GM12878 (cell line): ENCODE measurements around the gene PAK5. TPM values are rescaled to one million over a fixed set of nuclear protein-coding genes. Genes with fewer than 3 reads are reported as not detected.

ENCODE experiments used
- ATAC-seq: fragments of 200-7000 bp; cut with Tn5 transposase; 3 replicates; pipeline ENCODE4 v1.9.1; 2020; ENCODE audit warnings: mild to moderate bottlenecking, moderate library complexity
- BruUV-seq: library from RNA; stranded (reverse); fragments of 400-500 nt; replicated peaks from 2 replicates; lab custom pipeline; 2021; lab: Mats Ljungman, UMichigan
- CTCF ChIA-PET: fragments of 300-600 bp; sonication (Branson Sonifier 250); formaldehyde crosslinking; extraction: SDS; loops from one replicate; lab custom pipeline; 2021; ENCODE audit warnings: inconsistent platforms; lab: Yijun Ruan, JAX
- POLR2A ChIA-PET: fragments of 350-600 bp; formaldehyde crosslinking; extraction: SDS; loops from one replicate; lab custom pipeline; 2021; ENCODE audit warnings: inconsistent platforms; lab: Charles Lee
- RAD21 ChIA-PET: fragments of 300-600 bp; sonication (Branson Sonifier 250); formaldehyde crosslinking; loops from one replicate; lab custom pipeline; 2023; ENCODE audit warnings: antibody characterized with exemption; ENCODE audit not compliant: unreplicated experiment; lab: Charles Lee
- SMC1A ChIA-PET: fragments of 300-600 bp; sonication (Branson Sonifier 250); formaldehyde crosslinking; loops from one replicate; lab custom pipeline; 2023; ENCODE audit not compliant: unreplicated experiment, uncharacterized antibody; lab: Charles Lee
- DNase-seq: peaks from one replicate; pipeline ENCODE4 v3.0.0-alpha.2; 2011; ENCODE audit warnings: low read depth, low spot score
- FAIRE-seq: peaks from 3 replicates; lab custom pipeline; 2011; peaks lifted over from hg19 to GRCh38; lab: Jason Lieb, UNC
- H2AFZ ChIP-seq: 2 replicates; pipeline ENCODE4 v1.6.0; 2011; ENCODE audit warnings: low read depth, low read length, control low read depth; ENCODE audit not compliant: control insufficient read depth
- H3K27ac ChIP-seq: 2 replicates; pipeline ENCODE4 v1.5.1; 2011; ENCODE audit warnings: control low read depth; ENCODE audit not compliant: control insufficient read depth, insufficient read depth
- H3K27me3 ChIP-seq, 2 experiments: replicated peaks in 1 of 2; 2 replicates each; pipeline versions ENCODE4 v1.6.0 to v1.6.1; 2011; ENCODE audit warnings: low read length in 1 of 2; ENCODE audit not compliant: control insufficient read depth in 2 of 2, insufficient read depth in 2 of 2
- H3K36me3 ChIP-seq, 2 experiments: 2 replicates each; pipeline ENCODE4 v1.5.1; 2011; ENCODE audit warnings: low read length in 1 of 2; ENCODE audit not compliant: control insufficient read depth in 2 of 2, insufficient read depth in 2 of 2
- H3K4me1 ChIP-seq: 2 replicates; pipeline ENCODE4 v1.6.1; 2011; ENCODE audit warnings: mild to moderate bottlenecking, low read length, moderate library complexity, mixed read lengths; ENCODE audit not compliant: control insufficient read depth, insufficient read depth
- H3K4me2 ChIP-seq: 2 replicates; pipeline ENCODE4 v1.6.0; 2011; ENCODE audit warnings: control low read depth; ENCODE audit not compliant: control insufficient read depth, insufficient read depth
- H3K4me3 ChIP-seq: fragments of 200-600 bp; sonication (generic); 2 replicates; pipeline ENCODE4 v1.5.1; 2016
- H3K79me2 ChIP-seq: 2 replicates; pipeline ENCODE4 v1.6.0; 2011; ENCODE audit warnings: low read length; ENCODE audit not compliant: control insufficient read depth, insufficient read depth
- H3K9ac ChIP-seq: 2 replicates; pipeline ENCODE4 v1.8.0; 2011; ENCODE audit warnings: low read length, control low read depth, mixed read lengths; ENCODE audit not compliant: control insufficient read depth, insufficient read depth
- H3K9me3 ChIP-seq: replicated peaks from 3 replicates; pipeline ENCODE4 v1.5.1; 2011; ENCODE audit warnings: mild to moderate bottlenecking, low read length; ENCODE audit not compliant: control insufficient read depth, insufficient read depth
- H4K20me1 ChIP-seq: 2 replicates; pipeline ENCODE4 v1.6.0; 2011; ENCODE audit not compliant: control insufficient read depth, insufficient read depth
- CBFB ChIP-seq: IDR thresholded peaks from 2 replicates; pipeline ENCODE4 v1.6.1; 2016; ENCODE audit warnings: antibody characterized with exemption, low read depth
- CREM ChIP-seq: IDR thresholded peaks from 2 replicates; pipeline ENCODE4 v1.6.1; 2014; ENCODE audit warnings: antibody characterized with exemption, low read depth
- EZH2 ChIP-seq: IDR thresholded peaks from 2 replicates; pipeline ENCODE4 v1.6.1; 2012; ENCODE audit warnings: low read depth, mild to moderate bottlenecking, control low read depth, inconsistent platforms, low read length, borderline replicate concordance; ENCODE audit not compliant: control insufficient read depth
- NFYA ChIP-seq: IDR thresholded peaks from 2 replicates; pipeline ENCODE4 v1.6.1; 2011; ENCODE audit warnings: low read depth, mild to moderate bottlenecking, low read length, improper control_type of control experiment, borderline replicate concordance
- SMAD1 ChIP-seq: fragments of 450-650 bp; IDR thresholded peaks from 2 replicates; pipeline ENCODE4 v1.6.1; 2018; ENCODE audit warnings: mild to moderate bottlenecking, low read depth; ENCODE audit not compliant: partially characterized antibody
- SMC3 ChIP-seq: IDR thresholded peaks from 2 replicates; pipeline ENCODE4 v1.6.1; 2011; ENCODE audit warnings: low read length, improper control_type of control experiment, borderline replicate concordance
- TCF7 ChIP-seq: IDR thresholded peaks from 2 replicates; pipeline ENCODE4 v1.6.1; 2014; ENCODE audit warnings: antibody characterized with exemption, borderline replicate concordance
- ZZZ3 ChIP-seq: IDR thresholded peaks from 2 replicates; pipeline ENCODE4 v1.6.1; 2011; ENCODE audit warnings: low read depth; ENCODE audit not compliant: control insufficient read depth, insufficient read length
- WGBS: methylation state at CpG from one replicate; pipeline ENCODE4 v1.1.6; 2016; ENCODE audit warnings: low lambda C conversion rate; ENCODE audit not compliant: insufficient replicate concordance, insufficient coverage; ENCODE audit errors: missing lambda C conversion rate; 5-methylcytosine and 5-hydroxymethylcytosine counted together
- in situ Hi-C: fragments of 300-500 bp; cut with MboI; formaldehyde crosslinking; loops from 9 replicates; pipeline ENCODE4 v1.14.3; 2018; ENCODE audit warnings: mixed read lengths
- intact Hi-C: fragments of 100-400 bp; cut with micrococcal nuclease; formaldehyde crosslinking; loops from one replicate; pipeline ENCODE4 v1.14.2; 2022; ENCODE audit not compliant: unreplicated experiment
- polyA plus RNA-seq, 11 experiments: library from polyadenylated mRNA; depleted of rRNA in 4 of 11; unstranded in 6 of 11; stranded (reverse) in 5 of 11; fragments of >200 nt; fragmentation: Nextera tagmentation in 4 of 11; fragmentation: Illumina TruSeq in 1 of 11; extraction: Ambion mirVana in 4 of 11; extraction: Trizol in 1 of 11; gene quantifications; 1 replicate in 1 of 11; 2 replicates in 10 of 11; pipeline versions ENCODE4 v1.2.1 to v1.2.3, GENCODE V29; 2011 to 2016; ENCODE audit warnings: inconsistent platforms in 2 of 11, missing spikeins in 2 of 11, low read depth in 1 of 11
- total RNA-seq, 4 experiments: library from RNA; depleted of rRNA in 3 of 4; stranded (reverse); fragments of >200 nt in 3 of 4; fragmentation: Illumina TruSeq in 1 of 4; extraction: Trizol in 1 of 4; gene quantifications; 2 replicates each; pipeline versions ENCODE4 v1.2.1 to v1.2.3, GENCODE V29; 2013 to 2021
- TF ChIP-seq, protein P1 (sequence below): fragments of 450-650 bp; IDR thresholded peaks from 2 replicates; pipeline ENCODE4 v1.6.1; 2017; ENCODE audit warnings: low read depth, mild to moderate bottlenecking, moderate library complexity
- TF ChIP-seq, protein P2 (sequence below): IDR thresholded peaks from 2 replicates; pipeline ENCODE4 v1.6.1; 2012; ENCODE audit warnings: low read depth, low read length, improper control_type of control experiment
- TF ChIP-seq, protein P3 (sequence below), 3 experiments: IDR thresholded peaks in 2 of 3; conservative IDR thresholded peaks in 1 of 3; 2 replicates each; pipeline ENCODE4 v1.5.1; 2011; ENCODE audit warnings: low read depth in 3 of 3, low read length in 3 of 3, mild to moderate bottlenecking in 3 of 3, control low read depth in 2 of 3, moderate library complexity in 2 of 3, inconsistent platforms in 1 of 3, mixed read lengths in 1 of 3; ENCODE audit not compliant: control insufficient read depth in 2 of 3, insufficient read depth in 1 of 3; ENCODE audit errors: extremely low read depth in 1 of 3
- TF ChIP-seq, protein P4 (sequence below): IDR thresholded peaks from 2 replicates; pipeline ENCODE4 v1.6.1; 2012; ENCODE audit warnings: mild to moderate bottlenecking, low read depth, low read length

The PAK5 gene
- total and polyA plus RNA-seq, 10 of the 15 experiments (the other 5 are each of a cell fraction or from before 2014, with no cell fraction given): not detected

DNA sequence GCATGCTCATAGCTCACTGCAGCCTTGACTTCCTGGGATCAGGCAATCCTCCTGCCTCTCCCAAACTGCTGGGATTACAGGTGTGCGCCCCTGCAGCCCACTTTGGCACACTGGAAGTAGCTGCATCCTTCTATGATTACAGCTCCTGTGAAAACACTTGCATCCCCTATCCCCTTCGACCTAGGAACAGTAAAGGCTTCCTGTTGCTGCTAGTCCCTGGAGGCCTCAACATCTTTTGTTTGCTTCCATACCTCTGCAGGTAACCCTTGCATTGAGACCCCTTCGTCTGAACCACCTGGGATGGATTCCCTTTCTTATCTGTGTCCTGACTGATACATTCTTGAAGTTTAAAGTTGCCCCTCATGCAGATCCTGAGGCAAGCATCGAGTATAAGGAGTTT lies 152.4 kb downstream of the PAK5 start:
- BruUV-seq: no TSS peak
- Histone ChIP-seq H3K4me3 (no peak overlapping the region), H3K27ac (no peak overlapping the region), H3K4me2 (no peak overlapping the region), H4K20me1 (no peaks in the 10 kb centered on the region), H3K4me1 (no peaks in the 10 kb centered on the region), H3K9me3 (no peaks in the 10 kb centered on the region), H2AFZ (no peak overlapping the region), H3K9ac (no peak overlapping the region), H3K27me3 (no peaks in the 10 kb centered on the region), H3K36me3 (no peaks in the 10 kb centered on the region), H3K79me2 (no peaks in the 10 kb centered on the region)
- ATAC-seq (no peak), DNase-seq (no peak), FAIRE-seq (no peak)
- 0% methylated on average over 4 of the region's 4 CpGs for WGBS
- RAD21 ChIA-PET: no interaction called here
- POLR2A ChIA-PET: no interaction called here
- SMC1A ChIA-PET: no interaction called here
- TF ChIP-seq NFYA (no peak), SMC3 (no peak), CBFB (no peak), EZH2 (no peak), SMAD1 (no peak), ZZZ3 (no peak), TCF7 (no peak), CREM (no peak)
- TF ChIP-seq, protein P1, sequence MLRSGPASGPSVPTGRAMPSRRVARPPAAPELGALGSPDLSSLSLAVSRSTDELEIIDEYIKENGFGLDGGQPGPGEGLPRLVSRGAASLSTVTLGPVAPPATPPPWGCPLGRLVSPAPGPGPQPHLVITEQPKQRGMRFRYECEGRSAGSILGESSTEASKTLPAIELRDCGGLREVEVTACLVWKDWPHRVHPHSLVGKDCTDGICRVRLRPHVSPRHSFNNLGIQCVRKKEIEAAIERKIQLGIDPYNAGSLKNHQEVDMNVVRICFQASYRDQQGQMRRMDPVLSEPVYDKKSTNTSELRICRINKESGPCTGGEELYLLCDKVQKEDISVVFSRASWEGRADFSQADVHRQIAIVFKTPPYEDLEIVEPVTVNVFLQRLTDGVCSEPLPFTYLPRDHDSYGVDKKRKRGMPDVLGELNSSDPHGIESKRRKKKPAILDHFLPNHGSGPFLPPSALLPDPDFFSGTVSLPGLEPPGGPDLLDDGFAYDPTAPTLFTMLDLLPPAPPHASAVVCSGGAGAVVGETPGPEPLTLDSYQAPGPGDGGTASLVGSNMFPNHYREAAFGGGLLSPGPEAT: no peak
- TF ChIP-seq, protein P2, sequence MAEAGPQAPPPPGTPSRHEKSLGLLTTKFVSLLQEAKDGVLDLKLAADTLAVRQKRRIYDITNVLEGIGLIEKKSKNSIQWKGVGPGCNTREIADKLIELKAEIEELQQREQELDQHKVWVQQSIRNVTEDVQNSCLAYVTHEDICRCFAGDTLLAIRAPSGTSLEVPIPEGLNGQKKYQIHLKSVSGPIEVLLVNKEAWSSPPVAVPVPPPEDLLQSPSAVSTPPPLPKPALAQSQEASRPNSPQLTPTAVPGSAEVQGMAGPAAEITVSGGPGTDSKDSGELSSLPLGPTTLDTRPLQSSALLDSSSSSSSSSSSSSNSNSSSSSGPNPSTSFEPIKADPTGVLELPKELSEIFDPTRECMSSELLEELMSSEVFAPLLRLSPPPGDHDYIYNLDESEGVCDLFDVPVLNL: no peak
- TF ChIP-seq, protein P3, sequence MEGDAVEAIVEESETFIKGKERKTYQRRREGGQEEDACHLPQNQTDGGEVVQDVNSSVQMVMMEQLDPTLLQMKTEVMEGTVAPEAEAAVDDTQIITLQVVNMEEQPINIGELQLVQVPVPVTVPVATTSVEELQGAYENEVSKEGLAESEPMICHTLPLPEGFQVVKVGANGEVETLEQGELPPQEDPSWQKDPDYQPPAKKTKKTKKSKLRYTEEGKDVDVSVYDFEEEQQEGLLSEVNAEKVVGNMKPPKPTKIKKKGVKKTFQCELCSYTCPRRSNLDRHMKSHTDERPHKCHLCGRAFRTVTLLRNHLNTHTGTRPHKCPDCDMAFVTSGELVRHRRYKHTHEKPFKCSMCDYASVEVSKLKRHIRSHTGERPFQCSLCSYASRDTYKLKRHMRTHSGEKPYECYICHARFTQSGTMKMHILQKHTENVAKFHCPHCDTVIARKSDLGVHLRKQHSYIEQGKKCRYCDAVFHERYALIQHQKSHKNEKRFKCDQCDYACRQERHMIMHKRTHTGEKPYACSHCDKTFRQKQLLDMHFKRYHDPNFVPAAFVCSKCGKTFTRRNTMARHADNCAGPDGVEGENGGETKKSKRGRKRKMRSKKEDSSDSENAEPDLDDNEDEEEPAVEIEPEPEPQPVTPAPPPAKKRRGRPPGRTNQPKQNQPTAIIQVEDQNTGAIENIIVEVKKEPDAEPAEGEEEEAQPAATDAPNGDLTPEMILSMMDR (IDR thresholded peaks at IDR 0.05 in 2 of 3, conservative IDR thresholded peaks at IDR 0.05 in 1 of 3; ENCODE audit: control insufficient read depth in 2 of 3, extremely low read depth in 1 of 3, insufficient read depth in 1 of 3, low read depth in 3 of 3, low read length in 3 of 3): no peak
- TF ChIP-seq, protein P4, sequence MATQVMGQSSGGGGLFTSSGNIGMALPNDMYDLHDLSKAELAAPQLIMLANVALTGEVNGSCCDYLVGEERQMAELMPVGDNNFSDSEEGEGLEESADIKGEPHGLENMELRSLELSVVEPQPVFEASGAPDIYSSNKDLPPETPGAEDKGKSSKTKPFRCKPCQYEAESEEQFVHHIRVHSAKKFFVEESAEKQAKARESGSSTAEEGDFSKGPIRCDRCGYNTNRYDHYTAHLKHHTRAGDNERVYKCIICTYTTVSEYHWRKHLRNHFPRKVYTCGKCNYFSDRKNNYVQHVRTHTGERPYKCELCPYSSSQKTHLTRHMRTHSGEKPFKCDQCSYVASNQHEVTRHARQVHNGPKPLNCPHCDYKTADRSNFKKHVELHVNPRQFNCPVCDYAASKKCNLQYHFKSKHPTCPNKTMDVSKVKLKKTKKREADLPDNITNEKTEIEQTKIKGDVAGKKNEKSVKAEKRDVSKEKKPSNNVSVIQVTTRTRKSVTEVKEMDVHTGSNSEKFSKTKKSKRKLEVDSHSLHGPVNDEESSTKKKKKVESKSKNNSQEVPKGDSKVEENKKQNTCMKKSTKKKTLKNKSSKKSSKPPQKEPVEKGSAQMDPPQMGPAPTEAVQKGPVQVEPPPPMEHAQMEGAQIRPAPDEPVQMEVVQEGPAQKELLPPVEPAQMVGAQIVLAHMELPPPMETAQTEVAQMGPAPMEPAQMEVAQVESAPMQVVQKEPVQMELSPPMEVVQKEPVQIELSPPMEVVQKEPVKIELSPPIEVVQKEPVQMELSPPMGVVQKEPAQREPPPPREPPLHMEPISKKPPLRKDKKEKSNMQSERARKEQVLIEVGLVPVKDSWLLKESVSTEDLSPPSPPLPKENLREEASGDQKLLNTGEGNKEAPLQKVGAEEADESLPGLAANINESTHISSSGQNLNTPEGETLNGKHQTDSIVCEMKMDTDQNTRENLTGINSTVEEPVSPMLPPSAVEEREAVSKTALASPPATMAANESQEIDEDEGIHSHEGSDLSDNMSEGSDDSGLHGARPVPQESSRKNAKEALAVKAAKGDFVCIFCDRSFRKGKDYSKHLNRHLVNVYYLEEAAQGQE: no peak
- CTCF ChIA-PET: interaction anchor here (1.1 kb wide), 1 partner anchor 13 kb away, joined by 3 read pairs; no protein-coding TSS in a partner anchor
- in situ Hi-C loops (no loop called here), intact Hi-C loops (no loop called here)
